ENCODE measurements around the gene WHAMM.

Gene WHAMM

GRCh38 chr15:82798531-82799166 is 10.8 kb upstream of the WHAMM start:
- Histone ChIP-seq H3K9me3 (ENCODE audit: severe bottlenecking) (peaks cover 3% of the 10 kb centered on the region), H3K36me3 (no peaks in the 10 kb centered on the region), H3K27ac (no peak overlapping the region), H3K27me3 (ENCODE audit: insufficient read depth, low read depth, severe bottlenecking) (no peaks in the 10 kb centered on the region), H3K4me3 (ENCODE audit: low read depth, low read length) (no peak overlapping the region)
- no peak for TF ChIP-seq CTCF (IDR thresholded peaks at IDR 0.05; ENCODE audit: low read depth, low read length)
- no peak for DNase-seq

- Histone ChIP-seq H3K4me3 (ENCODE audit: low read depth, low read length) (no peak overlapping the region), H3K9me3 (ENCODE audit: severe bottlenecking) (no peaks in the 10 kb centered on the region), H3K36me3 (no peaks in the 10 kb centered on the region), H3K27me3 (ENCODE audit: insufficient read depth, low read depth, severe bottlenecking) (no peaks in the 10 kb centered on the region), H3K27ac (no peak overlapping the region)
- DNase-seq, result no peak
- TF ChIP-seq CTCF (IDR thresholded peaks at IDR 0.05; ENCODE audit: low read depth, low read length), result no peak
Measured at GRCh38 chr15:82799183-82799841, 10.1 kb upstream of the WHAMM start.

GRCh38 chr15:82802497-82802896 is 6.9 kb upstream of the WHAMM start:
- H3K4me3 ChIP-seq (ENCODE audit: low read depth, low read length), result no peak overlapping the region
- no peaks in the 10 kb centered on the region for H3K27me3 ChIP-seq (ENCODE audit: insufficient read depth, low read depth, severe bottlenecking)
- no peak for DNase-seq
- H3K27ac ChIP-seq, result no peak overlapping the region
- no peak for TF ChIP-seq CTCF (IDR thresholded peaks at IDR 0.05; ENCODE audit: low read depth, low read length)
- no peaks in the 10 kb centered on the region for H3K9me3 ChIP-seq (ENCODE audit: severe bottlenecking)
- no peaks in the 10 kb centered on the region for H3K36me3 ChIP-seq

GRCh38 chr15:82803793-82804574 is 5.4 kb upstream of the WHAMM start:
- Histone ChIP-seq H3K27me3 (ENCODE audit: insufficient read depth, low read depth, severe bottlenecking) (no peaks in the 10 kb centered on the region), H3K36me3 (no peaks in the 10 kb centered on the region)

GRCh38 chr15:82804575-82804949 is 4.9 kb upstream of the WHAMM start:
- no peaks in the 10 kb centered on the region for H3K36me3 ChIP-seq
- TF ChIP-seq CTCF (IDR thresholded peaks at IDR 0.05; ENCODE audit: low read depth, low read length), result no peak
- no peak overlapping the region for H3K27ac ChIP-seq
- H3K27me3 ChIP-seq (ENCODE audit: insufficient read depth, low read depth, severe bottlenecking), result no peaks in the 10 kb centered on the region
- H3K9me3 ChIP-seq (ENCODE audit: severe bottlenecking), result no peaks in the 10 kb centered on the region
- no peak overlapping the region for H3K4me3 ChIP-seq (ENCODE audit: low read depth, low read length)
- DNase-seq, result no peak

More at GRCh38 chr15:82803793-82804574, 5.4 kb upstream of the WHAMM start:
- Histone ChIP-seq H3K9me3 (ENCODE audit: severe bottlenecking) (no peaks in the 10 kb centered on the region), H3K27ac (no peak overlapping the region), H3K4me3 (ENCODE audit: low read depth, low read length) (no peak overlapping the region)
- no peak for TF ChIP-seq CTCF (IDR thresholded peaks at IDR 0.05; ENCODE audit: low read depth, low read length)
- no peak for DNase-seq
